HG02970 (cell line): Measurements from ENCODE around the gene ANKK1.

Experiments
- ATAC-seq: cut with Tn5 transposase; IDR thresholded peaks from one replicate; pipeline ENCODE4 v1.9.1; 2021; ENCODE audit warnings: mild to moderate bottlenecking, moderate library complexity, moderate number of reproducible peaks; ENCODE audit not compliant: unreplicated experiment, low FRiP score

ANKK1 gene

DNA sequence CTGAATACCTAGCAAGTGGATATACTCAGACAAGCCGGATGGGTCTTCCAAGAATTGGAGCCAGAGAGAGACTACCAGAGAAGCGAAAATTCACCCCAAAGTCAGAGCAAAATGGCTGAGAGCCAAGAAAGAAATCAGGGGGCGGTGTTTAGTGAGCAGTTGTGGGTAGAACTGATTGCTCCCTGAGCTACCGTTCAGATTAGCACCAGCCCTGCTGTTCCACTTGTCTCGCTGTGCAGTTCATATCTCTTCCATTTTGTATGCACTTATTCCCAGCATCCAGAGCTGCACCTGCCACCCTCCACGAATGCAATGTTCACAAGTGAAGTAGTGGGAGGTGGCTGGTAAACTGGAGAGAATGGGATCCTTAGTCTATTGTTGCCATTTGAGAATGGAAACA lies 62.2 kb downstream of the ANKK1 start:
- ATAC-seq: no peak
